Karpas-422 (cell line): ENCODE measurements around the gene DSCAML1. TPM values are rescaled to one million over a fixed set of nuclear protein-coding genes. Genes with fewer than 3 reads are reported as not detected.

ENCODE experiments used
- DNase-seq: peaks from one replicate; pipeline ENCODE4 v3.0.0-alpha.2; 2015
- H2AFZ ChIP-seq: fragments of 200-600 bp; sonication (generic); 2 replicates; pipeline ENCODE4 v1.6.1; 2014; ENCODE audit warnings: antibody characterized with exemption, low read length, mixed read lengths
- H3K27ac ChIP-seq: fragments of 200-600 bp; sonication (generic); 2 replicates; pipeline ENCODE4 v1.5.1; 2014; ENCODE audit warnings: mild to moderate bottlenecking, low read length, moderate library complexity
- H3K27me3 ChIP-seq: fragments of 200-600 bp; sonication (generic); 2 replicates; pipeline ENCODE4 v1.6.1; 2014; ENCODE audit warnings: low read length, mixed read lengths
- H3K36me3 ChIP-seq: fragments of 200-600 bp; sonication (generic); 2 replicates; pipeline ENCODE4 v1.6.1; 2014; ENCODE audit warnings: low read length, mixed read lengths; ENCODE audit not compliant: insufficient read depth
- H3K4me1 ChIP-seq: fragments of 200-600 bp; sonication (generic); 2 replicates; pipeline ENCODE4 v1.6.1; 2014; ENCODE audit warnings: mild to moderate bottlenecking, low read length, mixed read lengths
- H3K4me2 ChIP-seq: fragments of 200-600 bp; sonication (generic); 2 replicates; pipeline ENCODE4 v1.6.1; 2014; ENCODE audit warnings: low read length, low read depth, mild to moderate bottlenecking; ENCODE audit not compliant: poor library complexity, severe bottlenecking
- H3K4me3 ChIP-seq: fragments of 200-600 bp; sonication (generic); 2 replicates; pipeline ENCODE4 v1.5.1; 2014; ENCODE audit warnings: mild to moderate bottlenecking, antibody characterized with exemption, low read length, mixed read lengths
- H3K79me2 ChIP-seq: fragments of 200-600 bp; sonication (generic); 2 replicates; pipeline ENCODE4 v1.6.1; 2014; ENCODE audit warnings: mild to moderate bottlenecking, low read length, mixed read lengths
- H3K9ac ChIP-seq: fragments of 200-600 bp; sonication (generic); 2 replicates; pipeline ENCODE4 v1.6.0; 2014; ENCODE audit warnings: low read length
- H3K9me2 ChIP-seq: fragments of 200-600 bp; sonication (generic), shearing (Covaris generic); replicated peaks from 2 replicates; pipeline ENCODE4 v1.6.0; 2014; ENCODE audit warnings: mild to moderate bottlenecking, low read length, moderate library complexity; ENCODE audit not compliant: insufficient read depth
- H3K9me3 ChIP-seq: fragments of 300-700, 200-600 bp; sonication (generic); 2 replicates; pipeline ENCODE4 v1.6.1; 2014; ENCODE audit warnings: low read length, mixed read lengths
- H4K20me1 ChIP-seq: fragments of 200-600 bp; sonication (generic); 2 replicates; pipeline ENCODE4 v1.6.1; 2014; ENCODE audit warnings: mild to moderate bottlenecking, antibody characterized with exemption, low read length, low read depth; ENCODE audit not compliant: insufficient read depth
- total RNA-seq: library from RNA; depleted of rRNA; stranded (reverse); fragments of >200 nt; shearing (Covaris generic); gene quantifications from 2 replicates; pipeline ENCODE4 v1.2.3, GENCODE V29; 2014; ENCODE audit warnings: low replicate concordance

The DSCAML1 gene
- total RNA-seq, 1 experiment from 2014 or later, result not detected

DNA sequence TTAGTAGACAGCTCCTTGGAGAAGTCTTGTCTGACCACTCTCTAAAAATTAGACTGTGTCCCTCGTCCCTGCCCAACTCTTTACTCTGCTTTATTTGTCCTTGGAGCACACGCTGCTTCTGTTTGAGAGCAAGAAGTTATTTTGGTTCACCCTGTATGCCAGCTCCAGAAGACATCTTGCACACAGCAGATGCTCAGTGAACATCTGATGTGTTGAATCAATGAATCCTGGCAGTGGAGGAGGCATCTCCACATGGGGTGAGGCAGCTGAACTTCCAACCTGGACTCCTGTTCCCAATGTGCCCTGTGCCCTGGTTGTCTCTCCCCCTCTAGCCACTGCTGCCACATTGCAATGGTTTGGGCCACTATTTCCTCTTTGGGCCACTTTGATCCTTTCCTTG is 255.8 kb downstream of the DSCAML1 start:
- H3K9ac ChIP-seq, result no peak overlapping the region
- no peaks in the 10 kb centered on the region for H4K20me1 ChIP-seq
- H2AFZ ChIP-seq, result no peak overlapping the region
- no peak overlapping the region for H3K27ac ChIP-seq
- H3K9me3 ChIP-seq, result no peaks in the 10 kb centered on the region
- H3K79me2 ChIP-seq, result no peaks in the 10 kb centered on the region
- no peak for DNase-seq
- no peak overlapping the region for H3K4me2 ChIP-seq
- H3K4me1 ChIP-seq, result peaks cover 6% of the 10 kb centered on the region
- H3K4me3 ChIP-seq, result no peak overlapping the region
- no peaks in the 10 kb centered on the region for H3K27me3 ChIP-seq
- no peaks in the 10 kb centered on the region for H3K9me2 ChIP-seq
- no peaks in the 10 kb centered on the region for H3K36me3 ChIP-seq

DNA sequence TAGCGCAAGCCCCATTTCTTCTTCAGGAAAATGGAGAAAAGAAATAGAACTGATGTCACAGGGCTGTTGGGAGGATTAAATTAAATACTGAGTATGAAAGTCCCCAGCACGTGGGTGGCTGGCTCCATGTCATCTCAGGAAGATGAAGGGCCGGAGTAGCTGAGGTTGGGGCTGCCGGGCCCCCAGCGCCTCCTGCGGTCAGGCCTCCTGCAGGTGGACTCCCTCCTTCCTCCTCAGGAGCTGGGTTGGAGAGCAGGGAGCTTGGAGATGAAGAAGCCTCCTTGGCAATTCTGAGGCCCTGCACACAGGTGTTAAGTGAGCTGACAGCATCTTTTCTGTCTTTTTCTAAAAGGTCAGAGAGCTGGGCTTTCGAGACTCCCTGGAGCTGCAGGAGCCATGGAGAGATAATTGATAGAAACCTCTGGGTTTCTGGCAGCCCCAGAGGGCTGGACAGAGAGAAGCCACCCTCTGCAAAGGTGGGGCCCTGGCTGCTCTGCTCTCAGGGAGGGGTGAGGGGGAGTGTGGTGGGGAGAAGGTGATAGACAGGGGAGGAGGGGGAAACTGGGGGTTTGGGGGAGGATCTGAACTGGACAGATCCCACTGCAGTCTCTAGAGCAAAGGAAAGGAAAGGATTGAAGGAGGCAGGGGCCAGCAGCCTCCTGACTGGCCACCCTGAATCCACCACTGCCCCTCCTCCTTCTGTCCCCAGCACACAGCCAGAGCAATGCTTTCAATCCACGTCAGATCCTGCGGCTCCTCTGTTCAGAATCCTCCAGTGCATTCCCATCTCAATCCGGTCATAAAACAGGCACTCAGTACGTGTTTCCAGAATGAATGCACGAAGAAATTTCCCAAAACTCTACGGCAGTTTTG is 258.5 kb downstream of the DSCAML1 start:
- H4K20me1 ChIP-seq, result no peaks in the 10 kb centered on the region
- no peaks in the 10 kb centered on the region for H3K9me2 ChIP-seq
- no peak overlapping the region for H3K9ac ChIP-seq
- peaks cover 7% of the 10 kb centered on the region for H3K4me1 ChIP-seq
- H3K27me3 ChIP-seq, result no peaks in the 10 kb centered on the region
- no peak overlapping the region for H3K4me3 ChIP-seq
- no peaks in the 10 kb centered on the region for H3K79me2 ChIP-seq
- H2AFZ ChIP-seq, result no peak overlapping the region
- H3K36me3 ChIP-seq, result no peaks in the 10 kb centered on the region
- no peak overlapping the region for H3K4me2 ChIP-seq
- no peak overlapping the region for H3K27ac ChIP-seq
- H3K9me3 ChIP-seq, result no peaks in the 10 kb centered on the region
- no peak for DNase-seq

DNA sequence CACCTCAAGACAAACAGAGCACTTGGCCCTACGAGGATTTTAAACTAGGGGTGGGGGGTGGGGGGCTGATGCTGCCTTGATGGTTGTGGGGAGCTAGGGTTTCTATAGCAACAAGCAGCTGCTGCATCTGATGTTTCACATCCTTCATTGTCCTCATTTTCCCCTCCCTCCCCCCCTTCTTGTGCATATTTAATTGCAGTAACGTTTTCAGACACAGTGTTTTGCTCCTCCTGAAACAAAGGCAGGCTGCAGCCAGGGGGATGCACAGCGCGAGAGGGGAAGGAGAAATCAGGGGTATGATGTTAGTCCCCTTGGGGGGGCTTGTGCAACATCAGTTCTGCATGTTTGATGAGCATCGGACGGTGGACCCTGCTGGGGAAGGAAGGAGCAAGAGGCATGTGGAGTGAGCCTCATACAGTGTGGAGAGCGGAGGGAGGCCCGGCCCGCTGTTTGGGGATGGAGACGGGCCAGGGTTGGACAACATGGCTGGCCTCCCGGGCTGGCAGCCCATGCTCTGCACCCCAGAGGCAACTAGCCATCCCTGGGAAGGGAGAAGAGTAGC is 261.1 kb downstream of the DSCAML1 start:
- no peaks in the 10 kb centered on the region for H3K9me3 ChIP-seq
- H3K4me1 ChIP-seq, result peaks cover 7% of the 10 kb centered on the region
- no peak overlapping the region for H2AFZ ChIP-seq
- DNase-seq, result no peak
- no peak overlapping the region for H3K4me3 ChIP-seq
- no peak overlapping the region for H3K9ac ChIP-seq
- H3K79me2 ChIP-seq, result no peaks in the 10 kb centered on the region
- H3K9me2 ChIP-seq, result no peaks in the 10 kb centered on the region
- H3K27ac ChIP-seq, result no peak overlapping the region
- H4K20me1 ChIP-seq, result no peaks in the 10 kb centered on the region
- H3K4me2 ChIP-seq, result no peak overlapping the region
- no peaks in the 10 kb centered on the region for H3K27me3 ChIP-seq
- H3K36me3 ChIP-seq, result no peaks in the 10 kb centered on the region

DNA sequence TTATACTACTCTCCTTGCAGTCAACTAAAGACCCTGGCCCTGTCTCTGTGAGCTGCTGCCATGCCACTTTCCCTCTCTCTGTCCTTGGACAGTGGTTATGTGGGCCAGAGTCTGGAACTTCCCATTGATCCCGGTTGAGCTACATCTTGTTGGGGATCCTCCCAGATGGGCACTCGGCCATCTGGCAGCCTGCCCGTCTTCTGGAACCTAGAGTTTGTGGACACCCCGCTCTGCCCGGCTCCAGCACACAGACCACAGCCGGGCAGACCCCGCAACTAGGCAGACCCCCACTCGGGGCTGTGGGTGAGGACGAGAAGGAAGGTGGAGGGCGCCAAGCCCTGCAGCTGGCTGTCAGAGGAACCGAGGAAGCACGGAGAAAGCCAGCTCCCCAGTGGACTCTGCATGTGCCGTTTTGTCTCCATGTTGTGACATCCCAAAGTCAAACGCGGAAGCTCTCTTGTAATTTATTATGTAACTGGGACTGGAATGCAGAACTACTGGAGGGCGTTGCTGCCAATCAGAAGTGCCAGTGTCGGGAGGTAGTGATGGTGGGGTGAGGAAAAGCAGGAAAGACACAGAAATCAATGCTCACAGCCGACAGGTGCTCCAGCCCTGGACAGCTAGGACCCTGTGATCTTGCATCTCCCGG is 261.7 kb downstream of the DSCAML1 start:
- no peak overlapping the region for H3K4me2 ChIP-seq
- no peak overlapping the region for H3K4me3 ChIP-seq
- no peaks in the 10 kb centered on the region for H3K9me2 ChIP-seq
- peaks cover 7% of the 10 kb centered on the region for H3K4me1 ChIP-seq
- no peaks in the 10 kb centered on the region for H3K36me3 ChIP-seq
- H3K27me3 ChIP-seq, result no peaks in the 10 kb centered on the region
- no peaks in the 10 kb centered on the region for H3K9me3 ChIP-seq
- no peak for DNase-seq
- H4K20me1 ChIP-seq, result no peaks in the 10 kb centered on the region
- no peak overlapping the region for H3K27ac ChIP-seq
- H3K79me2 ChIP-seq, result no peaks in the 10 kb centered on the region
- H3K9ac ChIP-seq, result no peak overlapping the region
- H2AFZ ChIP-seq, result no peak overlapping the region

DNA sequence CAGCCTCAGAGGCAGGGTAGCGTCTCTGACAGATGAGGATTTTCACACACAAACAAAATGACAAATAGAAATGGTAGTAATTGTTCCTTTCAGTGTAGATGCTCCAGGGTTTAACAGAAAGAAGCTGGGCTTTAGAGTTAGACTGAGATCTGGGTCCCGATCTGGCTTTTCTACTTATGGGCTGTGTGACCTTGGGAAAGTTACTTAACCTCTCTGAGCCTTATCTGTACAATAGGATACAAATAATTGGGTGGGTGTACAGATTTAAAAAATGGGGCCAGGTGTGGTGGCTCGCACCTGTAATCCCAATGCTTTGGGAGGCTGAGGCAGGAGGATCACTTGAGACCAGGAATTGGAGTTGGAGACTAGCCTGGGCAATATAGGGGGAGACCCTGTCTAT is 264.4 kb downstream of the DSCAML1 start:
- H3K9ac ChIP-seq, result no peak overlapping the region
- H3K36me3 ChIP-seq, result no peaks in the 10 kb centered on the region
- no peak overlapping the region for H2AFZ ChIP-seq
- H4K20me1 ChIP-seq, result no peaks in the 10 kb centered on the region
- no peaks in the 10 kb centered on the region for H3K9me2 ChIP-seq
- peaks cover 16% of the 10 kb centered on the region for H3K4me1 ChIP-seq
- no peak overlapping the region for H3K4me2 ChIP-seq
- H3K79me2 ChIP-seq, result no peaks in the 10 kb centered on the region
- H3K4me3 ChIP-seq, result no peak overlapping the region
- H3K9me3 ChIP-seq, result no peaks in the 10 kb centered on the region
- no peak for DNase-seq
- H3K27ac ChIP-seq, result no peak overlapping the region
- H3K27me3 ChIP-seq, result no peaks in the 10 kb centered on the region

DNA sequence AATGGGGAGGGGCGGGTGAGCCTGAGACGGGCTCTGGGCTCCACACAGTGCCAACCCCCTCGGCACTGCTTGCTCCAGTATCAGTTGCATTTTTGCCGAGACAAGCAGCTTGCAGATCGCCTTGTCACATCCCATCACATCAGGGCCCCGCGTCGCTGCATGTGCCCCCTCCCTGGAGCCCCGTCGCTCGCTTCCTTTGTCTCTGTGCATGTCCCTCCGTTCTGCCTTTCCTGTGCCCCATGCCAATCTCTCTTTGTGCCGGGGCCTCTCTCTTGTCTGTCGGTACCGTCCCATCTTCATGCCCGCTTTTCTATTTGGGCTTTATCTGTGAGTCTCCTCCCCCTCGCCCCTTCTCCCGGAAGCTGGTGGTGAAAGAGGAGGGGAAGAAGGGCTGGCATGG is 267.2 kb downstream of the DSCAML1 start:
- Histone ChIP-seq H2AFZ (no peak overlapping the region), H3K27ac (no peak overlapping the region), H4K20me1 (no peaks in the 10 kb centered on the region), H3K9ac (no peak overlapping the region), H3K9me3 (no peaks in the 10 kb centered on the region), H3K4me1 (peaks cover 9% of the 10 kb centered on the region), H3K4me2 (no peak overlapping the region), H3K4me3 (no peak overlapping the region), H3K79me2 (no peaks in the 10 kb centered on the region), H3K36me3 (no peaks in the 10 kb centered on the region), H3K27me3 (no peaks in the 10 kb centered on the region), H3K9me2 (no peaks in the 10 kb centered on the region)
- DNase-seq, result no peak

DNA sequence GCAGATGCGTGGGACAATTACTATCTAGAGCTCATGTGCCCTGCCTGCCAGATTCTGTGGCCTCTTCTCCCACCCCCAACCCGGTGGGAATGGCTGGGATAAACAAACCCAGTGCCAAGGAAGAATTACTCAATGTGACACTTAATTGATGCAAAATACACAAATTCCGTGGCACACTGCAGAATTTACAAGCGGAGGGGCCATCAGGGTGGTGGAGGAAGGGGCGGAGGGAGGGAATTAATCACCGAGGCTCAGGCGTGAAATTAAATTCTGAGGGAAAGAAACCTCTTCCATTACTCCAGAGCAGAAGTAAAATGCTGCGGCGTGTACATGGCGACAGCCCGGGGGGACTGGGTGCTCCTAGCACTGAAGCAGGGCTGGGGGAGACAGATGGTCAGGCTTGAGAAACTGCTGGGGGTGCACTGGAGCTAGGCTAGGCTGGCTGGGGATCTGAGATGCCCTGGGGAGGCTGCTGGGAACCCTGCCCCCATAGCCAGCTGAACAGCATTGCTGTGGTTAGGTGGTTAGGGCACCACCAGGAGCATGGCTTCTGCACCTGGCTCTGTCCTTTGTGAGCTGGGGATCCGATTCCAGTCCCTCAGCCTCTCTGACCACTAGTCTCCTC is 268.8 kb downstream of the DSCAML1 start:
- H3K9ac ChIP-seq, result no peak overlapping the region
- H3K27me3 ChIP-seq, result no peaks in the 10 kb centered on the region
- no peaks in the 10 kb centered on the region for H3K9me2 ChIP-seq
- H3K4me3 ChIP-seq, result no peak overlapping the region
- no peak overlapping the region for H2AFZ ChIP-seq
- H3K79me2 ChIP-seq, result no peaks in the 10 kb centered on the region
- H4K20me1 ChIP-seq, result no peaks in the 10 kb centered on the region
- no peak overlapping the region for H3K4me2 ChIP-seq
- H3K9me3 ChIP-seq, result no peaks in the 10 kb centered on the region
- H3K4me1 ChIP-seq, result peaks cover 9% of the 10 kb centered on the region
- no peak for DNase-seq
- no peaks in the 10 kb centered on the region for H3K36me3 ChIP-seq
- no peak overlapping the region for H3K27ac ChIP-seq

DNA sequence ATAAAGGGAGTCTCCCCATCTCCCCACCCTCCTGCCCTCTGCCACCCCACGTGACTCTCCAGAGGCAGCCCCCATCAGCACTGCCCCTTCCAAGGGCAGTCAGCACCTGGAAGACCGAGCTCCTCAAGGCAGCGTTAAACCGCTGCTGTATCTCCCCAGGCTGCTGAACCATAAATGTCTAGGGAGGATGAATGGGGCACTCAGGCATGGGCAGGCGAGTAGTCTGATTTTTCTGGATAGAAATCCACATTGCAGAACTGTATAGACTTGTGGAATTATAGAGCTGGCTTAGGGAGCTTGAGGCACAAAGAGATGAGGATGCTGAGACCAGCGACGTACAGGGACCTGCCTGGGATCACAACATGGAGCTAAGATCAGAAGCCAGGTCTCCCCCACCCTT is 269.7 kb downstream of the DSCAML1 start:
- Histone ChIP-seq H3K36me3 (no peaks in the 10 kb centered on the region), H3K4me2 (no peak overlapping the region), H4K20me1 (no peaks in the 10 kb centered on the region), H3K9me3 (no peaks in the 10 kb centered on the region), H3K4me1 (peaks cover 9% of the 10 kb centered on the region), H3K9ac (no peak overlapping the region), H3K4me3 (no peak overlapping the region), H3K9me2 (no peaks in the 10 kb centered on the region), H2AFZ (no peak overlapping the region), H3K79me2 (no peaks in the 10 kb centered on the region), H3K27ac (no peak overlapping the region), H3K27me3 (no peaks in the 10 kb centered on the region)
- DNase-seq, result no peak
